NCI-H510A treated with DMSO at 0.1 percent for 48 hours (cell line): ENCODE results near the gene MORN1.

Source experiments
- DNase-seq: peaks from one replicate; lab custom pipeline; 2025; lab: John Stamatoyannopoulos, UW

MORN1 gene

DNA sequence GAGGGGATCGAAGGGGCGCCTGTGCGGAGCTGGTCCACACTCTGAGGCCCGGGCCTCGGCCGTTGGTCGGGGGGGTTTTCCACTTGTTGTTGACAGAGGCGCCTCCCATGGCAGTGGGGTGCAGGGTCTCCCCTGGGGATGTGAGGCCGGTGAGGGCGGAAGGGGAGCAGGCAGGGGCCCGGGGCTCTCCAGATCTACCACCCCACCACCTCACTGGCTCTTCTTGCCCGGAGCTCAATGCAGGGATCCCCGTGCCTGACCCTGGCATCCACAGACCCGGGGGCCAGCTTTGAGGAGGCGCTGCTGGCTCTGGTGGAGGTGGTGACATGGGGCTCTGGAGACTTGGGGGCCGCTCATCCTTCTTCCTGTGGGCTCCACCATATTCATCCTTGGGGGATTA is 28.1 kb upstream of the MORN1 start:
- no peak for DNase-seq

GRCh38 chr1:2418791-2419320 is 27.5 kb upstream of the MORN1 start:
- DNase-seq = no peak

GRCh38 chr1:2417833-2418225 is 26.5 kb upstream of the MORN1 start:
- no peak for DNase-seq

GRCh38 chr1:2417083-2417832 is 25.9 kb upstream of the MORN1 start:
- no peak for DNase-seq

DNA sequence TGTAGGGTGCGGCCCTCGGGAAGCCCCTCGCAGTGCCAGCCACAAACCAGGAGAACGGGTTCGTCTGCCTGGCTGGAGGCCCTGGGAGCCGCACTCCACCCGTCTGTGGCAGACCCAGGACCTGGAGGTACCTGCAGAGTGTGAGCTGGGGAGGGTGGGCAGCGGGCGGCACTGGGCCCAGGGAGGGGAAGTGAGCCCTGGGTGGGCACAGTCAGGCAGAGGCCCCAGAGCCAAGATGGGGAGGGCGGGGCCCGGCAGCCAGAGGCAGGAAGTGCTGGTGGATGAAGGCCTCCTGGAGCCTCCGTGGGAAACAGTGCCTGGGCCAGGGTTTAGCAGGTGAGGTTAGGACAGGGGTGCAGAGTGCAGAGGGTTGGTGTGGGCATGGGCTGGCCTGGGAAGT is 25.0 kb upstream of the MORN1 start:
- no peak for DNase-seq

GRCh38 chr1:2415801-2416208 is 24.5 kb upstream of the MORN1 start:
- DNase-seq = peak; percentile 87

DNA sequence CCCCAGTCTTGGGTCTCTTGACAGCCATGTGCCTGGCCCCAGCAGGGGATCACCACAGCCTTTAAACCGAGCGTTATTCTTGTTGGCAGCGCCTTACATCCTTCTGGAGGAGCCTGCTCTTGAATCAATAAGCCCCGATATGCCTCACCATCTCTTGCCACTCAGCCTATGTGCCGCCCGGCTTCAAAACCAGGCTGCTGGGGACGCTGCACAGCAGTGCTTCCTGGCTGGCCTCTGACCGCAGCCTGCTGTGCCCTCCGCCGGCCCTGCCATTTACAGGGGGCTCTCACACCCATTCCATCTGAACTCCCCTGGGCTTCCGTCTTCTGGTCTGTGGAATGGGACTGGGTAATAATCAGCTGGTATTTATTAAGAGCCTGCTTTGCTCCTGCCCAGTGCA is 24.0 kb upstream of the MORN1 start:
- no peak for DNase-seq

DNA sequence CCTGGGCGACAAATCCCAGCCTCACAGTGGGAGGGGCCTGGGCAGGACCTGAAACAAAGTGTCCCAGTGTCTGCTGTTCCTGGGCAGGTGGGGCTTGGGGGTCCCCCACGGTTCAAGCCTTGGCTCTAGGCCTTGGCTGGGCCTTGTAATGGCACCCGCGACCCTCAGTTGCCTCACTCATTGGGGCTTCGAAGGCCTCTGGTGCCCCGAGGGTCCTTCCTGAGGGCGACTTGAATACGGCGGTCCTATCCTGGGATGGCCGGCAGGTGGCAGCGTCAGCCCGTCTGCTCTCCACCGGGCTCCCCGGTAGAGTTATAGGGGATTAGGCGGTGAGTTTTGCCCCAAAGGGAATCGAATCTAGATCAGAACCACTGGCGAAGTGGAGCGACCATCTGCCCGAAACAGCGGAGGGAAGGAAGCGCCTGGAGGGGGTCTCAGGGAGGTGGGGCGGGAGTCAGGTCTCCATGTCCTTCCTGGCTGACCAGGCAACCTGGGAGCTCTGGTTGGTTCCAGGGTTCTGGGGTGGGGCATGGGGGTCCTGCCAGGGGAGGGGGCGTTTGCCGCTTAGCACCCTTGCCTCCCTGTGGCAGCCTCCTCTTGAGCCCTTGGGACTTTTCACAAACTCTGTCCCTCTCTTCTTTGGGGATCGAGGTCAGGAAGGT is 23.1 kb upstream of the MORN1 start:
- peak; percentile 81 for DNase-seq

GRCh38 chr1:2413495-2414296 is 22.3 kb upstream of the MORN1 start:
- DNase-seq = no peak

GRCh38 chr1:2412773-2413494 is 21.6 kb upstream of the MORN1 start:
- DNase-seq = no peak

- peak; percentile 99 for DNase-seq
These were observed 21.0 kb upstream of the MORN1 start, which contains the start of gene PEX10 for GRCh38 chr1:2412395-2412772. TSS of gene PEX10 (minus strand) at chr1:2412564. CDS start at chr1:2412502, 62 bp downstream.

GRCh38 chr1:2411801-2412394 is 20.5 kb upstream of the MORN1 start:
- DNase-seq = no peak

- DNase-seq = no peak
These were observed 18.4 kb upstream of the MORN1 start for GRCh38 chr1:2409745-2410144.

DNA sequence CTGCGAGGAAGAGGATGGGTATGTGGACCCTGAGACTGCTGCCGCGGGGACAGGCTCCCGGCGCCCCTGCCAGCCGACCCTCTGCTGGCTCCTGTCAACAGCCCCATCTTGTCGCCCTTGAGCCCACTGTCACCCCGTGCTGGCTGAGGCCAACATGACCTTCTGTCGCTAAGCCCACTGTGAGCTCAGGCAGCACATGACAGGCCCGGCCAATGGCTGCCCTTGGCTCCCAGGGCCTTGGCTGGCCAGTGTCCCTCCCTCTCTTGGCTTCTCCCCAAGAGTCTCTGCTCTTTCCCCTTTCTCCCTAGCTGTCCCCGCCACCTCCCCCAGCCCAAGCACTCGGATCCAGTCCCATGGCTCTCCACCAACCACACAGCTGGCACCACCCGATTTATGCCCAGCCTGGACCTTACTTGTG is 17.5 kb upstream of the MORN1 start:
- no peak for DNase-seq

GRCh38 chr1:2408456-2408855 is 17.1 kb upstream of the MORN1 start:
- DNase-seq = no peak

DNA sequence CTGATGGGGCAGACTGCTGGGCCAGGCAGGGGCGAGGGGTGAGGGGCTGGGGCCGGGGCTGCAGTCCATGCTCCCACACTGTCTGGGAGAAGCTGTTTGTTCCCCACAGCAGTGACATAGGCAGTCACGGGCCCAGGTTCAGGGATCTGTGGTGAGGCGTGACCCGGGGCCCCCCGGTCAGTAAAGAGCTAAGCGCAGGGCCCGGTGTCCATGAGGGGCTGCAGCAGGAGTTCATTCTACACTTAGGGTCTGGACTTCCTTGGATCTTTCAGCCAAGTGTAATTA is 16.6 kb upstream of the MORN1 start:
- no peak for DNase-seq

DNA sequence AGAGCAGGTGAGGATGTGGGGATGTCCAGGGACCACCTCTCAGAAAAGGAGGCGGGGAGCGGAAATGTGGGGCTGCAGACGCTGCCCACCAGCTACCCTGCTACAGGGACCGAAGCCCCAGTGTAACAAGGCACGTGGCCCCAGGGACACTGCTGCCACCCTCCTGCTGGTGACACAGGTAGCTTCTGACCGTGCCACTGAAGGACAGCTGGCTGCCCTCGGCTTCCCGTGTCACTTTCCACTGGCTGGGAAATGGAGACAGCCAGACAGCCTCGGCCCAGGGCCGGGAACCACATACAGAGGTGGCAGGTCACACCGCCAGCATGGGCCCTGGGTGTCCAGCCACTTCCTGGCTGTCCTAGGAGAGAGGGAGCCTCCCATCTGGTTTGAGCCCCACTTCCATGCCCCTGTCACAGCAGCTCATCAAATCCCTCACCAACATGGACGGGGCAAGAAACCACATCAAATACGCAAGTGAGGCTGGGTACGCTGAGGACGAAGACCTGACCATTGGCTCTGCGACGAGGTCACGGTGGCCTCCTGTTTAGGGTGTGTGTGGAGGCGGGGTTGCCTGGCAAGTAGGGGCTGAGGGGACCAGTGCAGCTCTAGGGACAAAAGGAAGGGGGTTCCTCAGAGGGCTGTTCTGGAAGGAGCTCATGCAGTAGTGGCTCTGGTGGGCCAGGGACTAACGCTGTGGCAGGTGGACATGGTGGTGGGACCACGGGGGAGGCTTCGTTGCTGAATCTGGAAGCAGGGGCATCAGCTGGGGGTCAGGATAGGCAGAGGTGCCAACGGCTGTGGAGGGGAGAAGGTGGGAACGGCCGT is 16.0 kb upstream of the MORN1 start:
- DNase-seq = no peak

- no peak for DNase-seq
These were observed 15.2 kb upstream of the MORN1 start for GRCh38 chr1:2406451-2407041.

GRCh38 chr1:2405588-2406295 is 14.4 kb upstream of the MORN1 start:
- no peak for DNase-seq
